Activated CD4-positive, alpha-beta memory T cell treated with anti-CD3 and anti-CD28 coated beads, Interleukin-2, amount 10 ng/mL, durations not matched to agents 7 days and 5 days (primary cell): ENCODE results near the gene OLIG1. TPM values are rescaled to one million over a fixed set of nuclear protein-coding genes. Genes with fewer than 3 reads are reported as not detected.

Experiments
- CTCF ChIA-PET: fragments of 350-600 bp; sonication (Branson Sonifier 250); formaldehyde crosslinking; loops from one replicate; lab custom pipeline; 2021; ENCODE audit warnings: antibody characterized with exemption, inconsistent platforms; lab: Charles Lee
- POLR2A ChIA-PET: fragments of 350-600 bp; sonication (Branson Sonifier 250); formaldehyde crosslinking; loops from one replicate; lab custom pipeline; 2021; ENCODE audit warnings: antibody characterized with exemption; lab: Charles Lee
- DNase-seq: peaks from one replicate; pipeline ENCODE4 v3.0.0-alpha.2; 2020
- H3K27ac Mint-ChIP-seq: one replicate; pipeline ENCODE4 v1.8.0; 2021; ENCODE audit warnings: mild to moderate bottlenecking, mixed read lengths
- H3K27me3 Mint-ChIP-seq: one replicate; pipeline ENCODE4 v1.8.0; 2021; ENCODE audit warnings: mixed read lengths
- H3K36me3 Mint-ChIP-seq: one replicate; pipeline ENCODE4 v1.8.0; 2021; ENCODE audit warnings: low read depth, mixed read lengths
- H3K4me1 Mint-ChIP-seq: one replicate; pipeline ENCODE4 v1.8.0; 2021; ENCODE audit warnings: mixed read lengths
- H3K4me3 Mint-ChIP-seq: one replicate; pipeline ENCODE4 v1.8.0; 2021; ENCODE audit warnings: mild to moderate bottlenecking, mixed read lengths
- H3K9me3 Mint-ChIP-seq: one replicate; pipeline ENCODE4 v1.8.0; 2021; ENCODE audit warnings: mixed read lengths
- total RNA-seq, 2 experiments: library from RNA; stranded (reverse); gene quantifications; one replicate each; pipeline ENCODE4 v1.2.3, GENCODE V29; 2021

Gene OLIG1
- total RNA-seq, 2 experiments from 2014 or later = not detected

DNA sequence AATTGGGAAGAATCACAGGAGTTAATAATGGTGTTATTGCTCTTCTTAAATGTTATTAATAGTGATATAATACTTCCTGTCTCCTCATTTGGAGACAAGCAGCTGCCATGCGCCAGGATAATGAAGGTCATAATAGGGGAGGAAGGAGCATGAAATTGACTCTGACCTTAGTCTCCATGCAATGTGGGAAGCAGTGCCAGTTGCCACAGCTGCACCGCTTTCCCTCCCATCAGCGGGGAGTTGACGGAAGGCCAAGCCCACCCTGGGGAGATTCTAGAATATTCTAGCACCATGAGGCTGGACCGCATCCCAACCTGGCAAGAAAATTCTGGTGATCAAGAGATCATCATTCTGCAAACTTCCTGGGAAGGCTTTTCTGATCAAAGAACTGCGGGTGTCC is 11.0 kb upstream of the OLIG1 start:
- peaks cover 43% of the 10 kb centered on the region for H3K27me3 Mint-ChIP-seq
- POLR2A ChIA-PET = no interaction called here
- no peaks in the 10 kb centered on the region for H3K4me1 Mint-ChIP-seq
- no peak for DNase-seq
- H3K4me3 Mint-ChIP-seq = no peak overlapping the region
- H3K36me3 Mint-ChIP-seq = no peaks in the 10 kb centered on the region
- H3K27ac Mint-ChIP-seq = no peak overlapping the region
- CTCF ChIA-PET = no interaction called here
- H3K9me3 Mint-ChIP-seq = no peaks in the 10 kb centered on the region

DNA sequence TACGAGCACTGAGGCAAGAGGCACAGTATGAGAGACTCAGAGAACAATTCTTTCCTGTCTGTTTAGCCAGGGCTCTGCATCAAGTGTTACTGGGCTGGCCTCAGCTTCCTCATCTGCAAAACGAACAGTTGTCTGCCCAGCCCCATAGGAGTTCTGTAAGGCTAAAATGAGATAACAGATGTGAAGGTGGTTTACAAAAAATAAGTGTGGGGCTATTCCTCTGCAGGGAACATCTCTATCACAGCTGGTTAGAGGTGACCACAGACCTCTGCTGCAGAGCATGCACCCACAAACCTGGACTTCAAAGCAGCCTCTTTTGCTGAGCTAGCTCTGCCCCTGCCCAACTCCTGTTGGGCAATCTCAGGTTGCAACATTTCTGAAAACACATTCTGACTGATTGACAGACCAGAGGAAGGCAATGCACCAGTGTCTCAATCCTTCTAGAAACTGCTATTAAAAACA is 10.5 kb upstream of the OLIG1 start:
- H3K9me3 Mint-ChIP-seq = no peaks in the 10 kb centered on the region
- DNase-seq = no peak
- H3K36me3 Mint-ChIP-seq = no peaks in the 10 kb centered on the region
- H3K27me3 Mint-ChIP-seq = peaks cover 43% of the 10 kb centered on the region
- no peak overlapping the region for H3K4me3 Mint-ChIP-seq
- ChIA-PET CTCF (no interaction called here), POLR2A (no interaction called here)
- no peaks in the 10 kb centered on the region for H3K4me1 Mint-ChIP-seq
- no peak overlapping the region for H3K27ac Mint-ChIP-seq

DNA sequence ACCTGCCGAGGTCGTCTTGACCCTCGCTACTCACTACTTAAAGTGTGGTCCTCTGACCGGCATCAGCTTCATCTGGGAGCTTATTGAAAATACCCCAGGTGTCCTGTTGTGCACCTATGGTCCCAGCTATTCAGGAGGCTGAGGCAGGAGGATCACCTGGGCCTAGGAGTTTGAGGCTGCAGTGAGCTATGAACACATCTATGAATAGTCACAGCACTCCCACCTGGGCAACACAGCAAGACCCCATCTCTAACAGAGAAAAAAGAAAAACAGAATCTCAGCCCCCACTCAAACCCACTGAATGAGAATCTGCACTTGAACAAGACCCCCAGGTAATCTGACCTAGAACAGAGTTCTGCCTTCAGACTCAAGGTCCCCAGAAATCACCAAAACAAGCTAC is 8.7 kb upstream of the OLIG1 start:
- DNase-seq = no peak
- ChIA-PET POLR2A (no interaction called here), CTCF (no interaction called here)
- Mint-ChIP-seq H3K27me3 (peaks cover 52% of the 10 kb centered on the region), H3K36me3 (no peaks in the 10 kb centered on the region), H3K9me3 (no peaks in the 10 kb centered on the region), H3K4me3 (no peak overlapping the region), H3K4me1 (peaks cover 2% of the 10 kb centered on the region), H3K27ac (no peak overlapping the region)

DNA sequence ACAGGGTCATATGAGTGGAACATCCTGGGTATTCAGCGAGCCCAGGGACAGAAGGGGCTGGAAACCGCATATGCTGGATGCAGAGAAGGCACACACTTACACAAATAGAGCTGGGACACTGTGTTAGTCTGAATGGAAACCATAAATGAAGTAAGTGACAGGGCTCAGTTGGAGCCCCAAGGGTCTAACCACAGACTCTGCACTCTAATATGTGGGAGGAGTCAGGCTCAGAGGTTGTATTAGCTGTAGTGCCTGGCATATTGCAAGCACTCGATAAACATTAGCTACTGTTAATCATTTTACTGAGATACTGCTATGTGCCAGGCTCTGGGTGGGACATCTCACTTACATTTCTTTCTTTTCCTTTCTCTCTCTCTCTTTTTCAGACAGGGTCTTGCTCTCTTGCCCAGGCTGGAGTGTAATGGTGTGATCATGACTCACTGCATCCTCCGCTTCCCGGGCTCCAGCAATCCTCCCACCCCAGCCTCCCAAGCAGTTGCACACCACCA is 6.5 kb upstream of the OLIG1 start:
- ChIA-PET CTCF (no interaction called here), POLR2A (interaction anchor here (0.6 kb wide), 1 partner anchor 8 kb away, joined by 3 read pairs; no protein-coding TSS in a partner anchor)
- peaks cover 2% of the 10 kb centered on the region for H3K4me1 Mint-ChIP-seq
- no peak overlapping the region for H3K4me3 Mint-ChIP-seq
- peaks cover 64% of the 10 kb centered on the region for H3K27me3 Mint-ChIP-seq
- H3K9me3 Mint-ChIP-seq = no peaks in the 10 kb centered on the region
- no peaks in the 10 kb centered on the region for H3K36me3 Mint-ChIP-seq
- H3K27ac Mint-ChIP-seq = no peak overlapping the region
- DNase-seq = no peak

DNA sequence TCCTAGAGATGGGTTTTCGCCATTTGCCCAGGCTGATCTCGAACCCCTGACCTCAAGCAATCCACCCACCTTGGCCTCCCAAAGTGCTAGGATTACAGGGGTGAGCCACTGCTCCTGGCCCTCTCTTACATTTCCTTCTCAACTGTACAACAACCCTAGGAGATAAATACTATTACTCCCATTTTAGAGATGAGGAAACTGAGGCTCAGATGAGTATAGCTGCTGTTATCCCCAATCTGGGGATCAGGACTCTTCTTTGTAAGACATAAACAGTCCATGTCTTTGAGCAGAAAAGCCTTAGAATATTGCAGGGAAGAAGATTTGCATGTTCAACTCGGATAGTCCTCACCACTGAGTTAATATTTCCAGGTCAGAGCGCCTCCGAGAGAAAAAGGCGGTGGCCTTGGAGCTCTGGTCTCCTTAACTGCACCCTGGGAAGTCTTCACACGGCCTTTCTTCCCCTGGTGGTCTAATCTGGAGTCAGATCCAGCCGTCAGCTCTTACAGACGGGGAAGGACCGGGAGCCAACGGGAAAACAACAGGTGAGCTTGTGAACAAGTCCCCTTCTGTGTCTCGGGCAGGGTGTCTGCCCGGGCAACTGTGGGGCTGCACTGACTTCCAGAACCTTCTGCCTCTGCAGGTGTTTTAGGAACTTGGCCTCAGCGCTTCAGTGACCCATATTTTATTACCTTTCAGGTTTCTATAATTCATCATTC is 5.9 kb upstream of the OLIG1 start:
- CTCF ChIA-PET = no interaction called here
- Mint-ChIP-seq H3K36me3 (no peaks in the 10 kb centered on the region), H3K9me3 (no peaks in the 10 kb centered on the region), H3K4me1 (peaks cover 3% of the 10 kb centered on the region), H3K4me3 (no peak overlapping the region), H3K27me3 (peaks cover 69% of the 10 kb centered on the region), H3K27ac (no peak overlapping the region)
- POLR2A ChIA-PET = interaction anchor here (0.6 kb wide), 1 partner anchor 8 kb away, joined by 3 read pairs; no protein-coding TSS in a partner anchor
- DNase-seq = no peak

DNA sequence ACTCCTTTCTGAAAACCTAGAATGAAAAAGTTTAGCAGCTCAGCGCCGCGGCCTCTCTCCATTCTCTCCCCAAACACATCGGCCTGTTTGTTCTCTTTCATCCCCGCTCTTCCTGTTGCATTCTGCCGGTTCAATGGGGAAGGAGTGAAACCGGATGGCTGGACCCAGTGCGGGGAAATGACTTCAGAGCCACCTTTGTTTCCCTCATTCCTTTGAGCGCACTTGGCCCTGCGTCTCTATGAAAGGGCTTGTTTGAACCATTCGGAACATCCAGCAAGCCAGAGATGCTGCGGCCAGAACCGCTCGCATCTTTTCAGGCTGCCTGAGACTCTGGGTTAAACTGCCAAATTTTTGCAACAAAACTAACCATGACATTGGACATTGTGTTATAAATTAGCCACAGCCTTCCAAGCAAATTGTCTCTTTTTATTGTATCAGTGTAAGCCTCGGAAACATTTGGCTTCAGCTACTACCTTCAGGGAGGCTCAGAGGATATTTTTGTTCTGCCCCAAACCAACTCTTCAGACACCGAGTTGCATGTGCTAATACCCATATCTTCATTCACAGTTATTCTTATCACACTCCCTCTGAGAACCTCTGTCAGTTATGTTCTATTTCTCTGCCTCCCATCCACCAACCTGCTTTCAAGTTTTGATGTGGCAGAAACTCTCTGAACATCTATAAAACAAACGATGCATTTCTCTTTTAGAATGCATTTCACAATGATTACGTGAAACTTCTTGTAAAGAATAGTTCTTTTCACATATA is 5.1 kb upstream of the OLIG1 start:
- Mint-ChIP-seq H3K36me3 (no peaks in the 10 kb centered on the region), H3K27ac (no peak overlapping the region), H3K27me3 (peaks cover 75% of the 10 kb centered on the region), H3K9me3 (no peaks in the 10 kb centered on the region), H3K4me3 (no peak overlapping the region), H3K4me1 (peaks cover 10% of the 10 kb centered on the region)
- POLR2A ChIA-PET = no interaction called here
- CTCF ChIA-PET = no interaction called here
- no peak for DNase-seq

DNA sequence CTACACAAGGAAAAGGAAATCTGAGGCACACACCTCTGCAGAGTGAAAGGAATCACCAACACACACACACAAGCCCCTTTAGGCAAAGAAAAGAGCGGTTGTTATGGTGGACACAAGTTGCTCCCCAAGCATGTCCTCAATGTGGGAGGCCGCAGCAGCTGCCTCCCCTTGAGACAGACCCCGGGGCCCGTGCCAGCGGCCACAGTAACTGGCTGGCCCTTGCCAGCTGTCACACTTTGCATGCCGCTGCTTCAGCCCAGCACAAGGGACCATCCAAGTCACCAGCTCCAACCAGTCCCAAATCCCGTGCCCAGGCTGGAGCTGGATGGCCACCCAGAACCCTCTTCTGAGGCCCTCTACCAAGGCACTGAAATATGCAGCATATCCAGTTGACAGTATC is 2.9 kb upstream of the OLIG1 start:
- ChIA-PET CTCF (interaction anchor here (0.8 kb wide), 1 partner anchor 10 kb away, joined by 3 read pairs; no protein-coding TSS in a partner anchor), POLR2A (no interaction called here)
- Mint-ChIP-seq H3K4me1 (peaks cover 21% of the 10 kb centered on the region), H3K36me3 (no peaks in the 10 kb centered on the region), H3K4me3 (no peak overlapping the region), H3K27me3 (peaks cover 68% of the 10 kb centered on the region), H3K9me3 (no peaks in the 10 kb centered on the region), H3K27ac (no peak overlapping the region)
- DNase-seq = no peak

DNA sequence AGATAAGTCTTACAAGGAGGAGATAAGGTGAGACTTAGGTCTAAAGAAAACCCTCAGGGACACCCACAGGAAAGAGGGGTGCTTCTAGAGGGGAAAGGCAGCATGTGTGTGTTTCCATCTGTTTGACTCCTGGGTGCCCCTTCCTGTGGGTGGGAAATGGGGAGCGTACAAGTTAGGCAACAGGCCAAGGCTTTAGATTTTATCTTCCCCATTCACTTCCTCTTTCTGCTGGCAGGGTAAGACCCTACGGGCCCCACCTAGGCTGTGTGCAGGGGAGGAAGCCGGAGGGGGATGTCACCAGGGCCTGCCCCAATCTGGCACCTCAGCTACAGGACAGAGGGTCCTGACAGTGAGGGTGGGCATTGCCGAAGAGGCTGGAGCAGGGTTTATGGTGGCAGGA is 2.5 kb upstream of the OLIG1 start:
- DNase-seq = no peak
- no peaks in the 10 kb centered on the region for H3K36me3 Mint-ChIP-seq
- no peak overlapping the region for H3K27ac Mint-ChIP-seq
- no peaks in the 10 kb centered on the region for H3K9me3 Mint-ChIP-seq
- ChIA-PET POLR2A (no interaction called here), CTCF (no interaction called here)
- H3K4me1 Mint-ChIP-seq = peaks cover 23% of the 10 kb centered on the region
- no peak overlapping the region for H3K4me3 Mint-ChIP-seq
- peaks cover 71% of the 10 kb centered on the region for H3K27me3 Mint-ChIP-seq

DNA sequence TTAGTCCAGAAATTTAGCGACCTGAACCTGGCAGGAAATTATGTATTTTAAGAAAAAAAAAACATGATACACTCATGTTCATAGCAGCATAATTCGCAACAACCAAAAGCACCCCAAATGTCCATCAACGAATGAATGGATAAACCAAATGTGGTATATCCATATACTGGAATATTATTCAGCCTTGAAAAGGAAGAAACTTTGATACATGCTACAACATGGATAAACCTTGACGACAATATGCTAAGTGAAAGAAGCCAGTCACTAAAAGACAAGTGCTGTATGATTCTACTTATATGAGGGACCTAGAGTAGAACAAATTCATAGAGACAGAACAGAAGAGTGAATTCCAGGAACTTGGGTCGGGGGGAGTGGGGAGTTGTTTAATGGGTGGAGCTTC is 698 bp upstream of the OLIG1 start:
- Mint-ChIP-seq H3K9me3 (no peaks in the 10 kb centered on the region), H3K27me3 (peaks cover 81% of the 10 kb centered on the region), H3K4me1 (peaks cover 23% of the 10 kb centered on the region), H3K27ac (no peak overlapping the region), H3K36me3 (no peaks in the 10 kb centered on the region), H3K4me3 (no peak overlapping the region)
- ChIA-PET CTCF (no interaction called here), POLR2A (no interaction called here)
- DNase-seq = no peak

DNA sequence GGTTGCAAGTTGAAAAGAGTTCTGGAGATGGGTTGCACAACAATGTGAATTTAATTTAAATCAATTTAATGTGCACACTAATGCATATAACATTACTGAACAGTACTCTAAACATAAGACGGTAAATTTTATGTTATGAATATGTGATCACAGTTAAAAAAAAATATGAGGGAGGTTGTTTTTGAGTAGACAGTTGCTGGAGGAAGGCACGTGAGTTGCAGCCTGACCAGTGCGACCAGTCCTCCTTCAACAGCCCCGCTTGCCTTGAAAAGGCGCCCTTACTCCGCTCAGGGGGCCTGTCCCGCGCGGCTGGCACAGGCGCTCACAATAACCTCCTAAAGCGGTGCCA is 322 bp upstream of the OLIG1 start:
- no peak overlapping the region for H3K27ac Mint-ChIP-seq
- no peaks in the 10 kb centered on the region for H3K36me3 Mint-ChIP-seq
- CTCF ChIA-PET = interaction anchor here (0.6 kb wide), 1 partner anchor 16 kb away, joined by 3 read pairs; no protein-coding TSS in a partner anchor
- H3K9me3 Mint-ChIP-seq = no peaks in the 10 kb centered on the region
- H3K4me1 Mint-ChIP-seq = peaks cover 21% of the 10 kb centered on the region
- peaks cover 81% of the 10 kb centered on the region for H3K27me3 Mint-ChIP-seq
- POLR2A ChIA-PET = no interaction called here
- H3K4me3 Mint-ChIP-seq = no peak overlapping the region
- DNase-seq = no peak

DNA sequence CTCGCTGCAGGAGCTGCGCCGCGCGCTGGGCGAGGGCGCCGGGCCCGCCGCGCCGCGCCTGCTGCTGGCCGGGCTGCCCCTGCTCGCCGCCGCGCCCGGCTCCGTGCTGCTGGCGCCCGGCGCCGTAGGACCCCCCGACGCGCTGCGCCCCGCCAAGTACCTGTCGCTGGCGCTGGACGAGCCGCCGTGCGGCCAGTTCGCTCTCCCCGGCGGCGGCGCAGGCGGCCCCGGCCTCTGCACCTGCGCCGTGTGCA is 730 bp downstream of the OLIG1 start:
- peaks cover 78% of the 10 kb centered on the region for H3K27me3 Mint-ChIP-seq
- H3K4me3 Mint-ChIP-seq = no peak overlapping the region
- H3K9me3 Mint-ChIP-seq = no peaks in the 10 kb centered on the region
- ChIA-PET POLR2A (no interaction called here), CTCF (no interaction called here)
- H3K4me1 Mint-ChIP-seq = peaks cover 21% of the 10 kb centered on the region
- no peak overlapping the region for H3K27ac Mint-ChIP-seq
- no peaks in the 10 kb centered on the region for H3K36me3 Mint-ChIP-seq
- DNase-seq = no peak

DNA sequence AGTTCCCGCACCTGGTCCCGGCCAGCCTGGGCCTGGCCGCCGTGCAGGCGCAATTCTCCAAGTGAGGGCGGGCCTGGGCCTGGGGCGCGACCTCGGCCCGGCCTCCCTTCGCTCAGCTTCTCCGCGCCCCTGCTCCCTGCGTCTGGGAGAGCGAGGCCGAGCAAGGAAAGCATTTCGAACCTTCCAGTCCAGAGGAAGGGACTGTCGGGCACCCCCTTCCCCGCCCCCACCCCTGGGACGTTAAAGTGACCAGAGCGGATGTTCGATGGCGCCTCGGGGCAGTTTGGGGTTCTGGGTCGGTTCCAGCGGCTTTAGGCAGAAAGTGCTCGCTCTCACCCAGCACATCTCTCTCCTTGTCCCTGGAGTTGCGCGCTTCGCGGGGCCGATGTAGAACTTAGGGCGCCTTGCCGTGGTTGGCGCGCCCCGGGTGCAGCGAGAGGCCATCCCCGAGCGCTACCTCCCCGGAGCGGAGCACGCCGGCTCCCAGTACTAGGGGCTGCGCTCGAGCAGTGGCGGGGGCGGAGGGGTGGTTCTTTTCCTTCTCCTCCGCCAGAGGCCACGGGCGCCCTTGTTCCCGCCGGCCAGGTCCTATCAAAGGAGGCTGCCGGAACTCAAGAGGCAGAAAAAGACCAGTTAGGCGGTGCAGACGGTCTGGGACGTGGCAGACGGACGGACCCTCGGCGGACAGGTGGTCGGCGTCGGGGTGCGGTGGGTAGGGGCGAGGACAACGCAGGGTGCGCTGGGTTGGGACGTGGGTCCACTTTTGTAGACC is 1.2 kb downstream of the OLIG1 start:
- Mint-ChIP-seq H3K36me3 (no peaks in the 10 kb centered on the region), H3K27me3 (peaks cover 76% of the 10 kb centered on the region), H3K27ac (no peak overlapping the region), H3K9me3 (no peaks in the 10 kb centered on the region), H3K4me3 (peak overlapping the region; percentile 62), H3K4me1 (peaks cover 21% of the 10 kb centered on the region)
- ChIA-PET POLR2A (interaction anchor here (1.1 kb wide), 1 partner anchor 8 kb away, joined by 3 read pairs; no protein-coding TSS in a partner anchor), CTCF (no interaction called here)
- no peak for DNase-seq

DNA sequence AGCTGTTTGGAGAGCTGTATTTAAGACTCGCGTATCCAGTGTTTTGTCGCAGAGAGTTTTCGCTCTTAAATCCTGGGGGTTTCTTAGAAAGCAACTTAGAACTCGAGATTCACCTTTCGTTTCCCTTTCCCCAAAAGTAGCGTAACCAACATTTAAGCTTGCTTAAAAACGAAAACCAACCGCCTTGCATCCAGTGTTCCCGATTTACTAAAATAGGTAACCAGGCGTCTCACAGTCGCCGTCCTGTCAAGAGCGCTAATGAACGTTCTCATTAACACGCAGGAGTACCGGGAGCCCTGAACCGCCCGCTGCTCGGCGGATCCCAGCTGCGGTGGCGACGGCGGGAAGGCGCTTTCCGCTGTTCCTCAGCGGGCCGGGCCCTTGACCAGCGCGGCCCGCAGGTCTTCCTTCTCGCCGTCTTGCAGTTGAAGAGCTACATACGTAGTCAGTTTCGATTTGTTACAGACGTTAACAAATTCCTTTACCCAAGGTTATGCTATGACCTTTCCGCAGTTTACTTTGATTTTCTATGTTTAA is 1.9 kb downstream of the OLIG1 start:
- H3K4me1 Mint-ChIP-seq = peaks cover 21% of the 10 kb centered on the region
- H3K27ac Mint-ChIP-seq = no peak overlapping the region
- no peaks in the 10 kb centered on the region for H3K36me3 Mint-ChIP-seq
- H3K9me3 Mint-ChIP-seq = no peaks in the 10 kb centered on the region
- POLR2A ChIA-PET = interaction anchor here (1.1 kb wide), 1 partner anchor 8 kb away, joined by 3 read pairs; no protein-coding TSS in a partner anchor
- peak overlapping the region; percentile 62 for H3K4me3 Mint-ChIP-seq
- CTCF ChIA-PET = interaction anchor here (0.7 kb wide), 1 partner anchor 56 kb away, joined by 3 read pairs; no protein-coding TSS in a partner anchor
- peaks cover 69% of the 10 kb centered on the region for H3K27me3 Mint-ChIP-seq
- no peak for DNase-seq
